Measurements from ENCODE around the gene FAP.

- TF ChIP-seq CTCF (IDR thresholded peaks at IDR 0.05), result no peak
- no peak for TF ChIP-seq POLR2A (IDR thresholded peaks at IDR 0.05)
- TF ChIP-seq POLR2AphosphoS5 (IDR thresholded peaks at IDR 0.05), result peak; percentile 74
- no peak for TF ChIP-seq EP300 (IDR thresholded peaks at IDR 0.05)
Observed at GRCh38 chr2:162211732-162212131, 31.5 kb downstream of the FAP start.

All from gastroesophageal sphincter (tissue), 3 donors.